ENCODE results near the gene DENND2C. TPM values are rescaled to one million over a fixed set of nuclear protein-coding genes. Genes with fewer than 3 reads are reported as not detected.

The DENND2C gene
- total and polyA plus RNA-seq, 2 of the 13 experiments (the other 11 are each of a cell fraction or from before 2014, with no cell fraction given) = 0.08 to 0.33 TPM

DNA sequence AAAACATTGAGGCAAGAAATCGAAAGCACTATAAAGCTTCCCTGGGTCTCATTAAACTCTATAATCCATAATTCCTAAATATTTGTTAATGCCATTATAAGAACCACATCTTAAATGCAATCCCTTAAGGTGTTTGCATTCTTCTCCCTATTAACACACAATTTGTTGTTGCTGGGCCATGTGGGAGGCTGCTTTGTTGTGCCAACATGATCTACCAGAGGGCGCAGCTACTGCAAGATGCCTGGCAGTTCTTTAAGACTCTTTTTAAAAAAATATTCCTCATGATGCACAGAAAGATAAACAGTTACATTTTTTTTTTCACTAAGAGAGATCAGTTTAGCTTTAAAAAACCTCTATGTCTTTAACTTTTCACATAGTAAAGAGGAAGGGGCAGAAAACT lies 49.4 kb downstream of the DENND2C start (continued):
- TF ChIP-seq, protein P1, sequence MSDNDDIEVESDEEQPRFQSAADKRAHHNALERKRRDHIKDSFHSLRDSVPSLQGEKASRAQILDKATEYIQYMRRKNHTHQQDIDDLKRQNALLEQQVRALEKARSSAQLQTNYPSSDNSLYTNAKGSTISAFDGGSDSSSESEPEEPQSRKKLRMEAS (IDR thresholded peaks at IDR 0.05) = no peak
- TF ChIP-seq, protein P2, sequence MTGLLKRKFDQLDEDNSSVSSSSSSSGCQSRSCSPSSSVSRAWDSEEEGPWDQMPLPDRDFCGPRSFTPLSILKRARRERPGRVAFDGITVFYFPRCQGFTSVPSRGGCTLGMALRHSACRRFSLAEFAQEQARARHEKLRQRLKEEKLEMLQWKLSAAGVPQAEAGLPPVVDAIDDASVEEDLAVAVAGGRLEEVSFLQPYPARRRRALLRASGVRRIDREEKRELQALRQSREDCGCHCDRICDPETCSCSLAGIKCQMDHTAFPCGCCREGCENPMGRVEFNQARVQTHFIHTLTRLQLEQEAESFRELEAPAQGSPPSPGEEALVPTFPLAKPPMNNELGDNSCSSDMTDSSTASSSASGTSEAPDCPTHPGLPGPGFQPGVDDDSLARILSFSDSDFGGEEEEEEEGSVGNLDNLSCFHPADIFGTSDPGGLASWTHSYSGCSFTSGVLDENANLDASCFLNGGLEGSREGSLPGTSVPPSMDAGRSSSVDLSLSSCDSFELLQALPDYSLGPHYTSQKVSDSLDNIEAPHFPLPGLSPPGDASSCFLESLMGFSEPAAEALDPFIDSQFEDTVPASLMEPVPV (CRISPR knock-in tag; IDR thresholded peaks at IDR 0.05) = no peak
- TF ChIP-seq CHCHD3 (CRISPR knock-in tag; IDR thresholded peaks at IDR 0.05) (no peak), FOXK2 (IDR thresholded peaks at IDR 0.05) (no peak), CENPX (CRISPR knock-in tag; IDR thresholded peaks at IDR 0.05) (no peak), ZNF839 (CRISPR knock-in tag; IDR thresholded peaks at IDR 0.05; ENCODE audit: borderline replicate concordance) (no peak)

DNA sequence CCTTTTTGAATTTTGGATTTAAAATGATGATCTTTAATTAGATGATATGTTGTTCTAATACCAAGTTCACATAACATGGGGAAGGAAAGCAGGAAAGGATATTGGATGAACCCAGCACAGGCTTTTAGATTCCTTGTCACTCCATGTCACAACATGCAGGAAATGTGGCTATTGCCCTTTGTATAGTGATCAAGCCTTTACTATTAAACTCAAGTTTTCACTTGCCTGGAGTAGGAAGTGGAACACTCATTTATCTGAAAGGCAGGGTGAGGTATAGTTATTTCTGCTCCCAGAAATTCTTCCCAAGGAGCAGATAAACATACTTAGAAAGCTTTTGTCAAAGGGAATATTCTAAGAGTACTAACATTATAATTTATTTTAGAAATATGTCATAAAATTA lies 51.2 kb downstream of the DENND2C start:
- Histone ChIP-seq H3K27ac (ENCODE audit: extremely low read length, insufficient read depth, low read length) (no peak overlapping the region), H3K4me3 (replicated peaks in 1 of 3; ENCODE audit: insufficient read depth in 1 of 3, low read depth in 2 of 3, low read length in 3 of 3) (no peak overlapping the region), H3K4me1 (ENCODE audit: insufficient read depth, low read length) (no peaks in the 10 kb centered on the region), H3K79me2 (ENCODE audit: insufficient read depth, low read length) (no peaks in the 10 kb centered on the region), H3K36me3 (replicated peaks in 1 of 2; ENCODE audit: control insufficient read depth in 1 of 2, insufficient read depth in 2 of 2, low read length in 2 of 2) (no peaks in the 10 kb centered on the region), H3K9ac (ENCODE audit: insufficient read depth, low read depth, low read length) (no peak overlapping the region), H4K20me1 (ENCODE audit: insufficient read depth, low read length) (no peaks in the 10 kb centered on the region), H3K9me3 (ENCODE audit: low read length) (no peaks in the 10 kb centered on the region), H3K4me2 (ENCODE audit: low read depth, low read length) (no peak overlapping the region), H3K27me3 (ENCODE audit: control insufficient read depth in 1 of 2, insufficient read depth in 2 of 2, low read length in 2 of 2) (no peaks in the 10 kb centered on the region), H2AFZ (ENCODE audit: low read length) (no peak overlapping the region)
- no peak for TF ChIP-seq CENPT (CRISPR knock-in tag; IDR thresholded peaks at IDR 0.05; ENCODE audit: low read depth)
- TF ChIP-seq ZNF124 (CRISPR knock-in tag; IDR thresholded peaks at IDR 0.05) = no peak
- no peak for TF ChIP-seq PPARG (CRISPR knock-in tag; conservative IDR thresholded peaks at IDR 0.05)
- TF ChIP-seq FOXP1 (IDR thresholded peaks at IDR 0.05) = no peak
- TF ChIP-seq FOXP1 (CRISPR knock-in tag; IDR thresholded peaks at IDR 0.05) = no peak
- no peak for TF ChIP-seq ATF7 (IDR thresholded peaks at IDR 0.05)
- TF ChIP-seq ATF7 (CRISPR knock-in tag; IDR thresholded peaks at IDR 0.05) = no peak
- TF ChIP-seq, protein P3, sequence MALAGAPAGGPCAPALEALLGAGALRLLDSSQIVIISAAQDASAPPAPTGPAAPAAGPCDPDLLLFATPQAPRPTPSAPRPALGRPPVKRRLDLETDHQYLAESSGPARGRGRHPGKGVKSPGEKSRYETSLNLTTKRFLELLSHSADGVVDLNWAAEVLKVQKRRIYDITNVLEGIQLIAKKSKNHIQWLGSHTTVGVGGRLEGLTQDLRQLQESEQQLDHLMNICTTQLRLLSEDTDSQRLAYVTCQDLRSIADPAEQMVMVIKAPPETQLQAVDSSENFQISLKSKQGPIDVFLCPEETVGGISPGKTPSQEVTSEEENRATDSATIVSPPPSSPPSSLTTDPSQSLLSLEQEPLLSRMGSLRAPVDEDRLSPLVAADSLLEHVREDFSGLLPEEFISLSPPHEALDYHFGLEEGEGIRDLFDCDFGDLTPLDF (CRISPR knock-in tag; IDR thresholded peaks at IDR 0.05) = no peak
- no peak for ATAC-seq
- no peak for FAIRE-seq
- intact Hi-C loops (cut with micrococcal nuclease; ENCODE audit: unreplicated experiment) (no loop called here), in situ Hi-C loops (cut with HindIII; ENCODE audit: extremely low pct_ligation_motif_present, low pct_unique_long_range_greater_than_20kb) (no loop called here)
- no peak for DNase-seq (ENCODE audit: low spot score)
- ChIA-PET CTCF (ENCODE audit: low intra/inter-chr PET ratio, low total read pairs) (no interaction called here), POLR2A (no interaction called here)
- BruUV-seq (replicated peaks) = no TSS peak
